ENCODE measurements around the gene CD164. TPM values are rescaled to one million over a fixed set of nuclear protein-coding genes. Genes with fewer than 3 reads are reported as not detected.

The CD164 gene
- total and polyA plus RNA-seq, 2 of the 4 experiments (the other 2 are of a cell fraction), result 146 to 150 TPM

GRCh38 chr6:109344226-109344625, 38.0 kb downstream of the CD164 start:
- H3K56ac ChIP-seq (ENCODE audit: extremely low read depth, insufficient read depth, low read length), result no peak overlapping the region
- no peak overlapping the region for H2BK5ac ChIP-seq (ENCODE audit: low read depth, low read length, poor library complexity, severe bottlenecking)
- H2BK15ac ChIP-seq (ENCODE audit: low read depth, low read length), result no peak overlapping the region
- no peak overlapping the region for H2AK9ac ChIP-seq (replicated peaks; ENCODE audit: low read depth, low read length, poor library complexity)
- H3K27ac ChIP-seq (ENCODE audit: insufficient read depth, low read length), result no peak overlapping the region
- no peak overlapping the region for H3K18ac ChIP-seq (ENCODE audit: low read depth, low read length)
- no peaks in the 10 kb centered on the region for H4K20me1 ChIP-seq (ENCODE audit: insufficient read depth, low read length)
- H3K4me3 ChIP-seq (ENCODE audit: insufficient read depth, low read depth, low read length), result no peak overlapping the region
- BruUV-seq (replicated peaks), result no TSS peak
- H3K9me3 ChIP-seq (ENCODE audit: control insufficient read depth, insufficient read depth, low read length), result no peaks in the 10 kb centered on the region
- intact Hi-C loops (cut with micrococcal nuclease), result no loop called here
- DNase-seq (no peak), ATAC-seq (ENCODE audit: low read depth) (no peak)
- in situ Hi-C loops (cut with MboI; ENCODE audit: low sequenced_read_pairs), result no loop called here
- no peak overlapping the region for H3K23ac ChIP-seq (ENCODE audit: low read depth, low read length)
- H3K36me3 ChIP-seq (ENCODE audit: control insufficient read depth, insufficient read depth, low read length), result no peaks in the 10 kb centered on the region
- ChIA-PET POLR2A (ENCODE audit: unreplicated experiment) (no interaction called here), CTCF (no interaction called here)
- H2BK20ac ChIP-seq (ENCODE audit: low read depth, low read length), result no peak overlapping the region
- WGBS, 2 experiments (ENCODE audit: extremely low coverage in 2 of 2, insufficient read length in 1 of 2), result no CpG with 5 or more reads among the region's 2 CpGs
- H2AFZ ChIP-seq (replicated peaks; ENCODE audit: low read length, poor library complexity), result no peak overlapping the region
- H4K91ac ChIP-seq (ENCODE audit: insufficient read depth, low read depth, low read length), result no peak overlapping the region
- no peak overlapping the region for H3K14ac ChIP-seq (replicated peaks; ENCODE audit: low read depth, low read length)
- dilution Hi-C loops (cut with HindIII; ENCODE audit: low sequenced_read_pairs, unreplicated experiment), result no loop called here
- H3K9me1 ChIP-seq (ENCODE audit: insufficient read depth, low read length), result no peaks in the 10 kb centered on the region; the same call in 1 of the 2 replicates
- H3K9ac ChIP-seq (ENCODE audit: low read depth, low read length), result no peak overlapping the region
- H3K79me1 ChIP-seq (ENCODE audit: low read depth in 1 of 2, low read length in 2 of 2), result no peaks in the 10 kb centered on the region
- H3K4me1 ChIP-seq (ENCODE audit: control insufficient read depth, insufficient read depth, low read length), result no peaks in the 10 kb centered on the region
- no peak overlapping the region for H3K4me2 ChIP-seq (ENCODE audit: low read depth, low read length)
- no peak overlapping the region for H3K4ac ChIP-seq (ENCODE audit: low read depth, low read length)
- TF ChIP-seq CEBPB (IDR thresholded peaks at IDR 0.05; ENCODE audit: low read depth, low read length), result no peak
- TF ChIP-seq RAD21 (IDR thresholded peaks at IDR 0.05; ENCODE audit: low read length), result no peak
- no peak for TF ChIP-seq RCOR1 (IDR thresholded peaks at IDR 0.05; ENCODE audit: insufficient replicate concordance, low read length)
- TF ChIP-seq, protein P1, sequence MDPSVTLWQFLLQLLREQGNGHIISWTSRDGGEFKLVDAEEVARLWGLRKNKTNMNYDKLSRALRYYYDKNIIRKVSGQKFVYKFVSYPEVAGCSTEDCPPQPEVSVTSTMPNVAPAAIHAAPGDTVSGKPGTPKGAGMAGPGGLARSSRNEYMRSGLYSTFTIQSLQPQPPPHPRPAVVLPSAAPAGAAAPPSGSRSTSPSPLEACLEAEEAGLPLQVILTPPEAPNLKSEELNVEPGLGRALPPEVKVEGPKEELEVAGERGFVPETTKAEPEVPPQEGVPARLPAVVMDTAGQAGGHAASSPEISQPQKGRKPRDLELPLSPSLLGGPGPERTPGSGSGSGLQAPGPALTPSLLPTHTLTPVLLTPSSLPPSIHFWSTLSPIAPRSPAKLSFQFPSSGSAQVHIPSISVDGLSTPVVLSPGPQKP (IDR thresholded peaks at IDR 0.05; ENCODE audit: borderline replicate concordance, low read depth, low read length), result no peak
- TF ChIP-seq MAFK (IDR thresholded peaks at IDR 0.05; ENCODE audit: low read depth, low read length), result no peak
- no peak for TF ChIP-seq MXI1 (IDR thresholded peaks at IDR 0.05; ENCODE audit: borderline replicate concordance, low read depth, low read length)
- TF ChIP-seq SMC3 (IDR thresholded peaks at IDR 0.05; ENCODE audit: low read depth, low read length), result no peak
- TF ChIP-seq, protein P2, sequence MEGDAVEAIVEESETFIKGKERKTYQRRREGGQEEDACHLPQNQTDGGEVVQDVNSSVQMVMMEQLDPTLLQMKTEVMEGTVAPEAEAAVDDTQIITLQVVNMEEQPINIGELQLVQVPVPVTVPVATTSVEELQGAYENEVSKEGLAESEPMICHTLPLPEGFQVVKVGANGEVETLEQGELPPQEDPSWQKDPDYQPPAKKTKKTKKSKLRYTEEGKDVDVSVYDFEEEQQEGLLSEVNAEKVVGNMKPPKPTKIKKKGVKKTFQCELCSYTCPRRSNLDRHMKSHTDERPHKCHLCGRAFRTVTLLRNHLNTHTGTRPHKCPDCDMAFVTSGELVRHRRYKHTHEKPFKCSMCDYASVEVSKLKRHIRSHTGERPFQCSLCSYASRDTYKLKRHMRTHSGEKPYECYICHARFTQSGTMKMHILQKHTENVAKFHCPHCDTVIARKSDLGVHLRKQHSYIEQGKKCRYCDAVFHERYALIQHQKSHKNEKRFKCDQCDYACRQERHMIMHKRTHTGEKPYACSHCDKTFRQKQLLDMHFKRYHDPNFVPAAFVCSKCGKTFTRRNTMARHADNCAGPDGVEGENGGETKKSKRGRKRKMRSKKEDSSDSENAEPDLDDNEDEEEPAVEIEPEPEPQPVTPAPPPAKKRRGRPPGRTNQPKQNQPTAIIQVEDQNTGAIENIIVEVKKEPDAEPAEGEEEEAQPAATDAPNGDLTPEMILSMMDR (conservative IDR thresholded peaks at IDR 0.05; ENCODE audit: low read depth, low read length), result no peak
- no peak for TF ChIP-seq MAZ (IDR thresholded peaks at IDR 0.05; ENCODE audit: borderline replicate concordance, low read depth, low read length)
- TF ChIP-seq RFX5 (IDR thresholded peaks at IDR 0.05; ENCODE audit: low read depth, low read length), result no peak
- no peak for TF ChIP-seq USF2 (IDR thresholded peaks at IDR 0.05; ENCODE audit: low read depth, low read length)
- TF ChIP-seq CHD1 (IDR thresholded peaks at IDR 0.05; ENCODE audit: low read depth, low read length), result no peak
- no peak for TF ChIP-seq BHLHE40 (IDR thresholded peaks at IDR 0.05; ENCODE audit: low read depth, low read length)
- TF ChIP-seq FOS (IDR thresholded peaks at IDR 0.05; ENCODE audit: low read depth, low read length), result no peak
- TF ChIP-seq POLR2A (IDR thresholded peaks at IDR 0.05; ENCODE audit: low read depth, low read length), result no peak
- TF ChIP-seq NFE2L2 (IDR thresholded peaks at IDR 0.05; ENCODE audit: low read depth, low read length), result no peak
- no peak overlapping the region for H2BK120ac ChIP-seq (ENCODE audit: low read depth, low read length)
- no peaks in the 10 kb centered on the region for H3K27me3 ChIP-seq (ENCODE audit: control insufficient read depth, insufficient read depth, low read length)
- H4K8ac ChIP-seq (ENCODE audit: low read depth in 2 of 2, low read length in 2 of 2), result no peak overlapping the region
- H2AK5ac ChIP-seq (ENCODE audit: low read depth, low read length), result no peak overlapping the region
- no peak overlapping the region for H4K5ac ChIP-seq (ENCODE audit: low read depth, low read length)
